Measurements from ENCODE around the gene TMED1. TPM values are rescaled to one million over a fixed set of nuclear protein-coding genes. Genes with fewer than 3 reads are reported as not detected.
"Not testable (repeated sequence)": the region's sequence is repeated elsewhere in the genome, so short reads cannot be mapped to it uniquely, and the experiment has no call there.

TMED1 gene
- total RNA-seq, 1 donor from 2014 or later: 16.4 TPM

- peak; percentile 31 for ATAC-seq
These were observed 25.2 kb upstream of the TMED1 start for GRCh38 chr19:10861103-10861651.

GRCh38 chr19:10858204-10858828, 22.3 kb upstream of the TMED1 start:
- ATAC-seq: no peak

DNA sequence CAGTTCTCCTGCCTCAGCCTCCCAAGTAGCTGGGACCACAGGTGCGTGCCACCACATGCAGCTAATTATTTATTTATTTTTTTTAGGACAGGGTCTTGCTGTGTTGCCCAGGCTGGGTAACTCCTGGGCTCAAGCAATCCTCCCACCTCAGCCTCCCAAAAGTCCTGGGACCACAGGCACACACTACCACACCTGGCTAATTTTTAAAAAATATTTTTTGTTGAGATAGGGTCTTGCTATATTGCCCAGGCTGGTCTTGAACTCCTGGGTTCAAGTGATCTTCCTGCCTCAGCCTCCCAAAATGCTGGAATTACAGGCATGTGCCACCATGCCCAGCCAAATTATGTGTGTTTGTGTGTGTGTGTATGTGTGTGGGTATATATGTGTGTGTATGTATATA, 20.9 kb upstream of the TMED1 start:
- ATAC-seq: not testable (repeated sequence)

DNA sequence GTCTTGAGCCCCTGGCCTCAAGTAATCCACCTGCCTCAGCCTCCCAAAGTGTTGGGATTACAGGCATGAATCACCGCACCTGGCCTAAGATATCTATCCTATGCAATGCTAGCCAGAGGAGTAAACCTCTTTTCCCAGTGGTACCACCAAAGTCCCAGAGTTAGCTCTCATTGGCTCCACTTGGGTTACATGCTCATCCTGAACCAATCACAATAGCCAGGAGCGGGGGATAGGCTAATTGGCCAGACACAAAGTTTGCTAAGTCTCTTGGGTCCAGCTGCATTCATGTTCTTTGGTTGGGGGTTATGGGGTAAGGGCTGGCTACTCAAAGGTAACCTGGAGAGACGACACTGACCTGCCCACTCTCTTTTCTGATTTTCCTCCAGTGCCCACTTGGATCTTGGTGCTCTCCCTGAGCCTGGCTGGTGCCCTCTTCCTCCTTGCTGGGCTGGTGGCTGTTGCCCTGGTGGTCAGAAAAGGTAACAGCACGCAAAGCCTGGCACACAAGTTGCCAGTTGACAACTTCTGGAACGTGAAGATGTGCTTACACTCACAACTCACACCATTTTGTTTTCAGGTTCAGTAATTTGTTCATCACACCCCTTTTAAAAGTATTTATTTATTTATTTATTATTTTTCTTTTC, 20.0 kb upstream of the TMED1 start:
- ATAC-seq: peak; percentile 26

GRCh38 chr19:10854350-10855089, 18.5 kb upstream of the TMED1 start:
- peak; percentile 80 for ATAC-seq

DNA sequence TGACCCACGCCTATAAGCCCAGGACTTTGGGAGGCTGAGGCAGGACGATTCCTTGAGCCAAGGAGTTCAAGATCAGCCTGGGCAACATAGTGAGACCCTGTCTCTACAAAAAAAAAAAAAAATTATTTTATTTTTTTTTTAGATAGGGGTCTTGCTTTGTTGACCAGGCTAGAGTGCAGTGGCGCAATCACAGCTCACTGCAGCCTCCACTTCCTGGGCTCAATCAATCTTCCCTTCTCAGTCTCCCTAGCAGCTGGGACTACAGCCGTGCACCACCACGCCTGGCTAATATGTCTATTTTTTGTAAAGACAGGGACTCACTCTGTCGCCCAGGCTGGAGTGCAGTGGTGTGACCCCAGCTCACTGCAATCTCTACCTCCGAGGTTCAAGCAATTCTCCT, 16.9 kb upstream of the TMED1 start:
- no peak for ATAC-seq

GRCh38 chr19:10852098-10852800, 16.2 kb upstream of the TMED1 start:
- no peak for ATAC-seq

DNA sequence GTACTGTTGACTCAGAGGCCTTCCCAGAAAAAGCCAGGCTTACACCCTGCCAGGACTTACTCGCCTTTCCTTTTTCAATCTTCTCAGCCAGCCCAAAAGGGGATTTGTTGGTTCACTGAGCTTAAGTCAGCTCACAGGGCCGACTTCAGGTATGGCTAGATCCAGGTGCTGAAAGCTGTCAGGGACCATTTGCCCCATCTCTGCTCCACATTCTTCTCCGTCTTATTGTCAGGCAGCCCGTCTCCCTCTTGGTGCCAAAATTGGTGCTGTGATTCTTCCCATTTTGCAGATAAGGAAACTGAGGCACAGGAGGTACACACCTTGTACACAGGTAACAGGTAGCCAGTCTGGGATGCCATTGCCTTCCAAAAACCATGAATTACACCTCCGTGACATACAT, 14.6 kb upstream of the TMED1 start:
- ATAC-seq: no peak

- peak; percentile 10 for ATAC-seq
These were observed 12.3 kb upstream of the TMED1 start, which contains the start of gene C19orf38 for GRCh38 chr19:10848230-10848856. TSS of gene C19orf38 (plus strand) at chr19:10848415. CDS start at chr19:10848509, 94 bp downstream.

DNA sequence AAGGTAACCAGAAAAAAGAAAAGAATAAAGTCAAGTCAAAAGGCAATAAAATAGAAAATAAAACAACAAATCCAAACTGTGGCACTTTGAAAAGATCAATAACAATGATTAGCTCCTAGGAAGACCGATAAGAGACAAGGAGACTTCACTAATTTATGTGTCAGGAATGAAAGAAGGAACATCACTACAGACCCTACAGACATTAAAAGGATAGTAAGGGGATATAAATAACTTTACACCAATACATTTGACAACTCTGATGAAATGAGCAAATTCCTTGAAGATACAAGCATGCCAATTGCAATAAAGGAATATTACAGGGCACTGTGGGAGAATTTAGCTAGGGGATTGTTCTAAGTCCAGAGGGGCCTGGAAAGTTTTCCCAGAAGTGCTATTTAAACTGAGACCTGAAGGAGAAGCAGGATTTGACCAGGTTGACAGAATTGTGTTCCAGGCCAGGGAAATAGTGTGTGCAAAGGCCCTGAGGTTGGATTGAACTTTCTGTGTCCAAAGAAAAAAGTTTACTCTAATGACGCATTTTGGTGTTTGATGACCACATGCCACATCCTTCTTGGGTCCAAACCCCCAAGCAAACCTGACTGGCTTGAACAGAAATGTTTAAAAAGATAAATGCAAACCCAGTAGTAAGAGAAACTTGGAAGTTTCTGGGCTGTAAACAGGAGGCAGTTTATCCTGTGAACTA, 10.6 kb upstream of the TMED1 start:
- ATAC-seq: no peak

- no peak for ATAC-seq
These were observed 6.8 kb upstream of the TMED1 start for GRCh38 chr19:10842788-10843187.

DNA sequence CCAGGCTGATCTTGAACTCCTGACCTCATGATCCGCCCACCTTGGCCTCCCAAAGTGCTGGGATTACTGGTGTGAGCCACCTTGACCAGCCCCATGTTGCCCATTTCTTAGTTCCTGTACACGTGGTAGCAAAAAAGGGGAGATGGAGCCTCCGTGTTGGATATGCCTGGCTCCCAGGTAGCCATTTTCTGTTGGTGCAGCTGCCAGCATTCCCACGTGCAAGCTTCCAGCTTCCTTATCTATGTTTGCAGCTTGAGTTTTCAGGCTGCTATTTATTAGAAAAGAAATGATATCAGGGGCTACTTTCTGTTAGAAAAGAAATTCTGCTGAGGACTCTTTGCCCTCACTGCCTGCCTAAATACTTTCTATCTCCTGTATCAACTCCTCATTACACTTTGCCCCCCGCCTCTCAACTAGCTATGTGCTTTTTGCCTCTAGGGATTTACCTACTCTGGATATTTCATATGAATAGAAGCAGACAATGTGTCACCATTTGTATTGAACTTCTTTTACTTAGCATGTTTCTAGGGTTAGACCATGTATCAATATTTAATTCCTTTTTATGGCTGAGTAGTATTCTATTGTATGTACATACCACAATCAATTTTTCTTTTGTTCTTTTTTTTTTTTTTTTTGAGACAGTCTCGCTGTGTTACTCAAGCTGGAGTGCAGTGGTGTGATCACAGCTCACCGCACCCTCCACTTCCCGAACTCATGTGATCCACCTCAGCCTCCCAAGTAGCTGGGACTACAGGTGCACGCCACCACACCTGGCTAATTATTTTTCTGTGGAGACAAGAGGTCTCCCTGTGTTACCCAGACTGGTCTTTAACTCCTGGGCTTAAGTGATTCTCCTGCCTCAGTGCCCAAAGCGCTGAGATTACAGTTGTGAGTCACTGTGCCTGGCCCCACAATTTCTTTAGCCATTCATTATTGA, 3.4 kb upstream of the TMED1 start:
- no peak for ATAC-seq

DNA sequence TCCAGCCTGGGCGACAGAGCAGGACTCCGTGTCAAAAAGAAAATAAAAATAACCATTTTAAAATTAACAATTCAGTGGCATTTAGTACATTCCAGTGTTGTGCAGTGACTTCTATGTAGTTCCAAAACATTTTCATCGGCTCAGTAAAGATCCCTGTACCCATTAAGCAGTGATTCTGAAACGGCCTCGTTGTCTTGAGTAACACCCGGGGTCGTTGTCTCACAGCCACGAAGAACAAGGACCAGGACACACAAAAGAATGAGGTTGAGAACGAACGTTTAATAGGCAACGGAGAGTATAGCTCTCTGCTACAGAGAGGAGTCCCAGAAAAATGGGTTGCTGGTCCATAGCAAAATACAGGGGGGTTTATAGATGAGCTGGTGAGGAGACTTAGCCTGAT, 2.4 kb upstream of the TMED1 start:
- ATAC-seq: no peak

DNA sequence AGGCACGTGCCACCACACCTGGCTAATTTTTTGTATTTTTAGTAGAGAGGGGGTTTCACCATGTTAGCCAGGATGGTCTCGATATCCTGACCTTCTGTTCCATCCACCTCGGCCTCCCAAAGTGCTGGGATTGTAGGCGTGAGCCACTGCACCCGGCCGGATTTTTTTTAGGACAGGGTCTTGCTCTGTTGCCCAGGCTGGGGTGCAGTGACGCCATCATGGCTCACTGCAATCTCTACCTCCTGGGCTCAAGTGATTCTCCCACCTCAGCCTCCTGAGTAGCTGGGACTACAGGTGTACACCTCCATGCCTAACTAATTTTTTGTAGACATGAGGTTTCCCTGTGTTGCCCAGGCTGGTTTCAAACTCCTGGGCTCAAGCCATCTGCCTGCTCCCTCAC, 1.6 kb upstream of the TMED1 start:
- ATAC-seq: not testable (repeated sequence)

- ATAC-seq: peak; percentile 32
These were observed 693 bp upstream of the TMED1 start for GRCh38 chr19:10836479-10837330.

DNA sequence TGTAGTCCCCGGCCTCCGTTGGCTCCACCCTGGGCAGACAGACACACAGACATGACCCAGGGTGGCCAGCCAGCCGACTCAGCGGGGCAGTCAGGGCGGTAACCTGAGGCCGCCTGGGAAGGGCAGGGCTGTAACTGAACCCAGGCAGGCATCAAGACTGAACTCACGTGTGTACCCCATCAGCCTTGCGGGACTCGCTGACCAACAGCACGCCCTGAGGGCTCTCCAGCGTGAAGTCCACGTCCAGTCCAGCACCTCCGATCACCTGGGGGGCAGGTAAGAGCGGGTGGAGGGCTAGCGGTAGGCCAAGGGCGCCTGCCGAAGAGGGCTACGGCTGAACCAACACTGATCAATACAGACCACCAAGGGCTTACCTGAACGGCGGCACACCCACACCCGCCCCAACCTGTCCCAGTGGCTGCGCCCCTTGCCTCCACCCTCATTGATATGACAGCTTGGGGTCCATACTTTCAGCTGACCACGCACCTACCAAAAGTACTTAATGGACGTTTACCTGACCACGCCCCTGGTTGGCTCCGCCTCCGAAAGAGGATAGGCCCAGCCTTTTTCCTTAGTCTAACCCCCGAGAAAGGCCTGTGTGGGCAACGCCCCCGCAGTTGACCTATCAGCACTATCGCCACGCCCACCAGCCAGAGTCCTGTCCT, 791 bp downstream of the TMED1 start:
- peak; percentile 17 for ATAC-seq

GRCh38 chr19:10832939-10833296, 3.1 kb downstream of the TMED1 start:
- no peak for ATAC-seq

- ATAC-seq: no peak
These were observed 3.7 kb downstream of the TMED1 start for GRCh38 chr19:10831987-10832938.
